Stimulated activated naive CD4-positive, alpha-beta T cell treated with Interleukin-2 at 50 U/mL for 16 hours (primary cell): Measurements from ENCODE around the gene MCOLN1.

Experiments used
- DNase-seq: peaks from one replicate; lab custom pipeline; 2025; lab: John Stamatoyannopoulos, UW

MCOLN1 gene

DNA sequence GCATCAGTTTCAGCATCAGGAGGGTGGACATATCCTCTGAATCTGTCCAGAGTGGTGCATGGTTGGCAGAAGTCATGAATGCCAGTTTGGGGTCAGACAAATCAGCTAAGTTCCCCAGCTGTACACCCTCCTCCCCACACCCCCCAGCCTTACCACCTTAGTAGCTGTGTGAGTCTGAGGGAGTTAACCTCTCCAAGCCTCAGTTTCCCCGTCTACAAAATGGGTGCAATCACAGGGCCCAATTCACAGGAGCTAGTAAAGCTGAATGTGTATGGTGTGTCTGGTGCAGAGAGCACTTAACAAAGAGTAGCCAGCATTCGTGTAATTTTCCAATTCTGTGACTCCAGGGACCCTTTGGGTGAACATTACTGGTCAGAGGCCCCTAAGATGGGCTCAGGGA lies 19.9 kb upstream of the MCOLN1 start:
- DNase-seq: no peak

DNA sequence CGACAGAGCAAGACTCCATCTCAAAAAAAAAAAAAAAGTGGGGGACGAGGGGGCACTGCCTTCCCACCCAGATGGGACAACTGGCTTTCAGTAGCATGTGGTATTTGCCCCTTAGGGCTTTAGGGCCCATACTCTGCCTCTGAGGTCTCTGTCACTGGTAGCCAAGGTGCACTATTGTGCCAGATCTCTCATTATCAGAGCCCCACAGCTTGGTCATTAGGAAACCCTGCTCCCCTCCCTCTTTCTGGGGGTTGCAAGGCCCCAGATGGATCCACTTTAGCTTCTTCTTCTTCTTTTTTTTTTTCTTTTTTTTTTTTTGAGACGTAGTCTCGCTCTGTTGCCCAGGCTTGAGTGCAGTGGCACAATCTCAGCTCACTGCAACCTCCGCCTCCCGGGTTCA lies 17.7 kb upstream of the MCOLN1 start:
- DNase-seq: no peak

- DNase-seq: no peak
Measured at GRCh38 chr19:7505288-7505681, 17.1 kb upstream of the MCOLN1 start.

DNA sequence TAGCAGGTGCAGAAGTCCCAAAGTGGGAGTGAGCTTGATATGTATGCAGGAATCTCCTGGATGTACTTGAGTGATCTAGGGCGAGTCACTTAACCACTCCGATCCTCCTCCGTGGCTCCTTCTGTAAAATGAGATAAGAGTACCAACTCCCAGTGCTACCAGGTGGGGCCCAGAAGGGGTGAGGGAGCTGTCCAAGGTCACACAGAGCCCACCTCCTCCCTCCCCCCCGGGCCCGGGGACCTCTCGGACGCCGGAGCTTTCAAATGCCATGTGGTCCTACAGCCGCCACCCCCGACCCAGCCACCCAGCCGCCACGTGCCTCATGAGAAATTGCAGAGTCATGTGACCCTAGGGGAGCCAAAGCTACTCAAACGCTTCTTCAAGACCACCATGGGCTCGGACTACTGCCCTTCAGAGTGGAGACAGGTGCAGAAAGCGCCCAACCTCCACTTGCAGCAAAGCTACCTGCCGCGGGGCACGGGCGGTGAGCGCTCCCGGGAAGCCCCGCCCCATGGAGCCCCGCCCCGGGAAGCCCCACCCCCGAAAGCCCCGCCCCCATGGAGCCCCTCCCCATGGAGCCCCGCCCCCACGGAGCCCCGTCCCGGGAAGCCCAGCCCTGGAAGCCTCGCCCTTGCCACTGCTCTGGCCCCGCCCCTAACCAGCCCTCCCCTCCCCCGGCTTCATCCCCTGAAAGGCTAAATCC lies 16.6 kb upstream of the MCOLN1 start:
- DNase-seq: no peak

DNA sequence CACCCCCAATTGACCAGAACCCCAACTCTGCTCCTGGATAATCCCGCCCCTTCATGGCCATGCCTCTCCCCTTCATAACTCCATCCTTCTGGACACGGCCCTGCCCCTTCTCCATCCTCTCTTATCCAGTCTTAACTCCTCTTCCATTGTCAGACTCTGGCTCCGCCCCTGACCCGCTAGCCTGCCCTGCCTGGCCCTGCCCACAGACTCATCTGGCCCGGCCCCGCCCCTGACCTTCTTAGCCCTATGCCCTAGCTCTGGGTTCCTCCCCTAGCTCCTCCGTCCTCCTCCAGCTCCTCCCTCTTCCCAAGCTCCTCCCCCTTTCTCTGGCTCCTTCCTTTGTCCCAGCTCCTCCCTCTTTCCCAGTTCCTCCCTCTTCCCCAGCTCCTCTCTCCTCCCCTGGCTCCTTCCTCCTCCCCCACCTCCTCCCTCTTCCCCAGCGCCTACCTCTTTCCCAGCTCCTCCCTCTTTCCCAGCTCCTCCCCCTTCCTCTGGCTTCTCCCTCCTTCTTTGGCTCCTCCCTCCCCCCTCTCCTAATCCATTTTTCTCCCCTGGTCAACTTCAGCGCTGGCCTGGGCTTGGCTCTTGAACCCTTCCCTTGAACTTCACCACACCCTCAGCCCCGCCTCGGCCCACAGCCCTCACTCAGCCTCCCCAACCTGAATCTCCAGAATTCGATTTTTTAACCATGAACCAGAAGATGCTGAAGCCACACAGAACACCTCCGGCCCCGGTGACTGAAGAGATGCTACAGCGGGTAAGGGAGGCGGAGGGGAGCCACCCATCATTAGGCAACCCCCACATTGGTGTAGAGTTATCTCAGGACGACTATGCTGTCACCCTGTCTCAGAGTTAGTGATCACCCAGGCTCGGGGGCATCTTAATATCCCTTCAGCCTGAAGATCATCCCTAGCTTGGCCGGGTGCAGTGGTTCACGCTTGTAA lies 15.8 kb upstream of the MCOLN1 start:
- DNase-seq: peak; percentile 20

DNA sequence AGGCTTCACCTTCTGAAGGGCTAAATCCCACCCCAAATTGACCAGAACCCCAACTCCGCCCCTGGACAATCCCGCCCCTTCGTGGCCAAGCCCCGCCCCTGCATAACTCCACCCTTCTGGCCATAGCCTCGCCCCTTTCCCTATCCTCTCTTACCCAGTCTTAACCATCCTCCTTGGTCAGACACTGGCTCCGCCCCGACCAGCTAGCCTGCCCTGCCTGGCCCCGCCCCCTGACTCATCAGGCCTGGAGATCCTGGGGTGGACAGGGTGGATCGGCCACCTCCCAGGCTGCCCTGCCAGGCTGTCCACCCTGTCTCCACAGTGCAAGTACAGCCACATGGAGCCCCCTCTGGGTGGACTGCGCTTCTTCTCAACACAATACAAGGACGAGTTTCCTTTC lies 14.5 kb upstream of the MCOLN1 start:
- DNase-seq: no peak

DNA sequence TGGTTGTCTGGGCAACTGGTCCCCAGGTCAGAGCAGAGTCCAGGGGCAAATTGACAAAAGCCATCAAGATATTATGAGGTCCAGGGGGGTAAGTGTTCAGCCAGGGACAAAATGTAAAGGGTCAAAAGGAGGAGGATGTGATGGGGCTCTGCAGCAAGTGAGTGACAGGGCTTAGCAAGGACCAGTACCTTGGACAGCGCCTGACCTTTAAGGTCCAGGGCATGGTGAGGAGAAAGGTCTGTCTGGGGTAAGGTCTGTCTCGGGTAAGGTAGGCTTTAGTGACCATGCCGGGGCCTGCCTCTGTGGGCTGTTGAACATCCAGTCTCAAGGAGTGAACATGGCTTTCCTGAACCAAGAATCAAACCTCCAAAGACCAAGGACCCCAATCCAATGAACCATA lies 12.8 kb upstream of the MCOLN1 start:
- no peak for DNase-seq

- DNase-seq: no peak
Measured at GRCh38 chr19:7512400-7512851, 10.0 kb upstream of the MCOLN1 start.

- no peak for DNase-seq
Measured at GRCh38 chr19:7513809-7514642, 8.4 kb upstream of the MCOLN1 start.

DNA sequence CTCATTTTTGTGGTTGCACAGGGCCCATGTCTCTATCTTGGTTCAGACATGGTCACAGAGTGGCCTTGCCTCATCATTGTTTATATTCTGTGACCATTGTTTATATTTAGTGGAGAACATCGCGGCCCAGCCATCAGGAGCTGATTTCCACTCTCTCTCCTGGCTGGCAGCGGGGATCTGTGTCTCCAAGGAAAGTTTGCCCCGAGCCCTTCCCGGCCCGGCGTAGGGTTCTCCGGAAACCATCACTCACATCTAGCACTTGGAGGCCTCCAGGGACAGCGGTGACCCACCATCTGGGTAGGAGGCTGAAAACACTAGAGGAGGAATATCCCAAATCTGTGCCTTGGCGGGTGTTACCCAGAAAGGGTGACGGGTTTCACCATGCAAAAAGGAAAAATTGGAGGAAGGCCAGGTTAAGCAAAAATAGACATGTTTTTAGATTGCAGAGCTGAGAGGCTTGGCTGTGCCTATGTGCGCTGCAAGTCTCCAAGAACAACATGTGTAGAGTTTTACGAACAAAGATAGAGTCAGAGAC lies 7.2 kb upstream of the MCOLN1 start:
- no peak for DNase-seq

- DNase-seq: no peak
Measured at GRCh38 chr19:7515645-7516151, 6.7 kb upstream of the MCOLN1 start, which contains the start of gene ZNF358. ZNF358 (plus strand) TSS chr19:7516103; CDS start chr19:7519243, 3,140 bp downstream.

- no peak for DNase-seq
Measured at GRCh38 chr19:7516333-7516732, 6.1 kb upstream of the MCOLN1 start.

DNA sequence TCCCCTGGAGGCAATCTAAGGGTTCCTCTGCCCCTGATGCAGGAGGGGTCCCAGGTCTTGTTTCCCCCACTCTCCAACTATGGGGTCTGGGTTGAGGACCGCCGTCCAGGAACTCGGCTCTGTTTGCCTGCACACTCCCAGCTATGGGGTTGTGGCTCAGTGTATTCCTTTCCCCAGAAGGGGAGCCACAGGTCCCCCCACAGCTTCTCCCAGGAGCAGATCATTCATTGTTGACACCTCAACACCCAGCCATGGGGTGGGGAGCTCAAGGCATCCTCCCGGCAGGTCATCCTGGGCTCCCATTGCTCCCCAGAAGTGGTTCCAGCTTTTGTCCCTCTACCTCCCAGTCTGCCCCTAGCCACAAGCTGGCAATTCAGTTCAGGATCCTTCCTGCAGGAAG lies 5.5 kb upstream of the MCOLN1 start:
- DNase-seq: no peak

DNA sequence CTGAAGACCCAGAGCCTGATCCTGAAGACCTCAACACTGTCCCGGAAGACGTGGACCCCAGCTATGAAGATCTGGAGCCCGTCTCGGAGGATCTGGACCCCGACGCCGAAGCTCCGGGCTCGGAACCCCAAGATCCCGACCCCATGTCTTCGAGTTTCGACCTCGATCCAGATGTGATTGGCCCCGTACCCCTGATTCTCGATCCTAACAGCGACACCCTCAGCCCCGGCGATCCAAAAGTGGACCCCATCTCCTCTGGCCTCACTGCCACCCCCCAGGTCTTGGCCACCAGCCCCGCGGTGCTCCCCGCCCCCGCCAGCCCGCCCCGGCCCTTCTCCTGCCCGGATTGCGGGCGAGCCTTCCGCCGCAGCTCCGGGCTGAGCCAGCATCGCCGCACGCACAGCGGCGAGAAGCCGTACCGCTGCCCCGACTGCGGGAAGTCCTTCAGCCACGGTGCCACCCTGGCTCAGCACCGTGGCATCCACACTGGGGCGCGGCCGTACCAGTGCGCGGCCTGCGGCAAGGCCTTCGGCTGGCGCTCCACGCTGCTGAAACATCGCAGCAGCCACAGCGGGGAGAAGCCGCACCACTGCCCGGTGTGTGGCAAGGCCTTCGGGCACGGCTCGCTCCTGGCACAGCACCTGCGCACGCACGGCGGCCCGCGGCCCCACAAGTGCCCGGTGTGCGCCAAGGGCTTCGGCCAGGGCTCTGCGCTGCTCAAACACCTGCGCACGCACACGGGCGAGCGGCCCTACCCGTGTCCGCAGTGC lies 2.9 kb upstream of the MCOLN1 start:
- no peak for DNase-seq

DNA sequence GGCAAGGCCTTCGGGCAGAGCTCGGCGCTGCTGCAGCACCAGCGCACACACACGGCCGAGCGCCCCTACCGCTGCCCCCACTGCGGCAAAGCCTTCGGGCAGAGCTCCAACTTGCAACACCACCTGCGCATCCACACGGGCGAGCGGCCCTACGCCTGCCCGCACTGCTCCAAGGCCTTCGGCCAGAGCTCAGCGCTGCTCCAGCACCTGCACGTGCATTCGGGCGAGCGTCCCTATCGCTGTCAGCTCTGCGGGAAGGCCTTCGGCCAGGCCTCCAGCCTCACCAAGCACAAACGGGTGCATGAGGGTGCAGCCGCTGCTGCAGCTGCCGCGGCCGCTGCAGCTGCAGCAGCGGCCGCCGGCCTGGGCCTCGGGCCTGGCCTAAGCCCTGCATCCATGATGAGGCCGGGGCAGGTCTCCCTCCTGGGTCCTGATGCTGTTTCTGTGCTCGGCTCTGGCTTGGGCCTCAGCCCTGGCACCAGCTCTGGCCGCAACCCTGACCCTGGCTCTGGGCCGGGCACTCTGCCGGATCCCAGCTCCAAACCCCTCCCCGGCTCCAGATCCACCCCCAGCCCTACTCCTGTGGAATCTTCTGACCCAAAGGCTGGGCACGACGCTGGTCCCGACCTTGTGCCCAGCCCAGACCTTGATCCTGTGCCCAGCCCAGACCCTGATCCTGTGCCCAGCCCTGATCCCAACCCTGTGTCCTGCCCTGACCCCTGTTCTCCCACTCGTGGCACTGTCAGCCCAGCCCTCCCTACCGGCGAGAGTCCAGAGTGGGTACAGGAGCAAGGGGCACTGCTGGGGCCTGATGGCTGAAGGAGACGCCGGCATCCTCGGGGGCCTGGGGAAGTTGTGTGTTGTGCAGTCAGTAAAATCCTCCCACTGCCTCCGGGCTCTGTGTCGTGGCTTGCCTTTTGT lies 2.0 kb upstream of the MCOLN1 start:
- DNase-seq: no peak

- no peak for DNase-seq
Measured at GRCh38 chr19:7521551-7522071, 813 bp upstream of the MCOLN1 start.

DNA sequence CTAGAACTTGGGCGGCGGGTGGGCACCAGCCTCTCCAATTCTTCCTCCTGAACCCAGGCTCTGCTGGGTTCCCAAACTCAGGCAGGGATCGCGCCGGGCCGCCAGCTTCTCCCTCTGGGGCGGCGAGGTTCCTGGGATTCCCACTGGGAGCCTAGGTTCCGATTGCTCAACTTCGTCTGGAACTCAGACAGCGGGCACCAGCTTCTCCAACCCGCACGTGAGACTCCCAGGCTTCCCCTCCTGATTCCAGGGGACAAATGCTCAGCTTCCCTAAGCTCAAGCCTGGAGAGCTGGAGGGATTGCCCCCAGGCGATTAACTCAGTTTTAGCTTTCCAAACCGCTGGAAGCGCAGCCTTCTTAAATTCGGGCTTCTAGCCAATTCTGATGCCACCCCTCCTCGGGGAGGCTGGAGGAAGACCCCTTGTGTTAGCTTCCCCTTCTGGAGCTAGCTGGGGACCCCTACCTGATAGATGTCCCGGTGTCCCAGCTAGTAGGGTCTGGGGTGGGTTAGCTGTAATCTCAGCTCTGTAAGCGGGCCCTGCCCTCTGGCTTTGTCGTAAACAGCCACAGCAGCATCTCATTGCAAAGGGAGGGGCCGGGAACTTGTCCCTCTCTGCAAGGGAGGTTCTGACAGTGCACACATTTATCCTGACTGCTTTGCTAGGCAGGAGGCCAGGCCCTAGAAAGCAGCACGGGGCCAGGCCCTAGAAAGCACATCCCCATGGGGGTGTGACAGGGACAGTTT lies 671 bp downstream of the MCOLN1 start:
- no peak for DNase-seq

DNA sequence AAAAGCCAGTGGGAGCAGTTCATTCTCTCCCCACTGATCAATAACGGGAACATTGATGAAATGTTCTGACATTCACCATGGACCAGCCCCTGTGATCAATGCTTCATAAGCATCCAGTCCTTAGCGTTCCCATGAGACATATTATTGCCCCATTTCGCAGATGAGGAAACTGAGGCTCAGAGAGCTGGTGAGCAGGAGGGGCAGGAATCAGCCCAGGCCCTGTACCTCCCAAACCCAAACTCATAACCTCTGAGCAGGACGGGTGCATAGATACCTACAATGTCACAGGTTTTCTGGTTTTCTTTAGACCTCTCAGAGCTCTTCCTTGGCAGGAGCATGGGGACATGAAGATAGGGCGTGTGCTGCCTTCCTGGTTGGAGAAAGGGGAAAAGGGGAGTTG lies 2.1 kb downstream of the MCOLN1 start:
- DNase-seq: no peak
